C1 segment of cervical spinal cord (tissue), 14 donors: ENCODE measurements around the gene IL17RE.
"Not testable (repeated sequence)": the region's sequence is repeated elsewhere in the genome, so short reads cannot be mapped to it uniquely, and the experiment has no call there.

Experiments
- DNase-seq, 14 donors: peaks; one replicate each; lab custom pipeline; 2025; lab: John Stamatoyannopoulos, UW

The IL17RE gene

GRCh38 chr3:9879830-9880549 lies 22.7 kb upstream of the IL17RE start, which contains the start of gene CIDEC:
CIDEC (minus strand) TSS chr3:9880253; CDS start chr3:9878486, 1,767 bp downstream.
- no peak for DNase-seq

DNA sequence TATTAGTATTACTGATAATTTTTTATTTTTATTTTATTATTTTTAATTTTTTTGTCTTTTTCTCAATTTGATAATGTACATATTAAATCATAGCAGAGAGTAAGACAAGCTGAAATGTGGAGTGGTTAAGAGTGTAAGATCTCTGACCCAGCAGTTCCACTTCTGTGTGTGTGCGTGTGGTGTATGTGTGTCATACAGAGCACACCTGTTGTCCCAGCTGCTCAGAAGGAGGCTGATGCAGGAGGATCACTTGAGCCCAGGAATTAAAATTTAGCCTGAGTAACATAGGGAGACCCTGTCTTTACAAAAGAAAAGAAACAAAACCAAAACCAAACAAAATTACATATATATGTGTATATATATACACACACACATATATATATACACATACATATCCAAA lies 21.2 kb upstream of the IL17RE start:
- DNase-seq: no peak

- no peak for DNase-seq
Measured at GRCh38 chr3:9883706-9884554, 18.7 kb upstream of the IL17RE start.

GRCh38 chr3:9884555-9885165 lies 18.0 kb upstream of the IL17RE start:
- no peak for DNase-seq

- DNase-seq: no peak
Measured at GRCh38 chr3:9886328-9886727, 16.3 kb upstream of the IL17RE start.

DNA sequence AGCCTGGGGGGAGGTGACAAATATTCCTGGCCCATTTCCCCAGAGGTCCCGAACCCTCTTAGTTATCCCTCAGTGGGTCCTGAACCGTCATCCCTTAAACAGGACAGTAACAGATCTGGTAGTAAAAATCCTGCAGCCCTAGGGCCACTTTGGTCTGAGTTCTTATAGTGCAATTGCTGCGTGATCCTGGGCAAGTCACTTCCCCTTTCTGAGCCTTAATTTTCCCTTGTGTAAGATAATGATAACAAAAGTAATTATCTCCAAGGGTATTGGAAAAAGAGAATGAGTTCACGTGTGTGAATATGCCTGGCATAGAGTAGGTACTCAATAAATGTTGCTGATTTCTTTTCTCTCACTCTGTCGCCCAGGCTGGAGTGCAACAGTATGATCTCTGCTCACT lies 15.2 kb upstream of the IL17RE start:
- no peak for DNase-seq

GRCh38 chr3:9888540-9888939 lies 14.1 kb upstream of the IL17RE start:
- no peak for DNase-seq

DNA sequence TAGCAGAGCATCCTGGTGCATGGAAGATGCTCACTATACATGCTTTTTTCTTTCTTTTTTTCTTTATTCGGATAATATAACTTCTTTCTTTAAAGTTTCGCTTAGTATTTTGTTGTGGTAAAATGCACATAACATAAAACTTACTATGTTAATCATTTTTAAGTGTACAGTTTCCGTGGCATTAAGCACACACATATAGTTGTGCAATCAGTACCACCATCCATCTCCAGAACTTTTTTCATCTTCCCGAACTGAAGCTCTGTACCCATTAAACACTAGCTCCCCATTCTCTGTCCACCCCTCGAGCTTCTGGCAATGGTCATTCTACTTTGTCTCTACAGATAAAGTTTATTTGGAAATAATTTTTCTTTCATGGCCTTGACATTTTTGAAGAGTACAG lies 13.2 kb upstream of the IL17RE start:
- DNase-seq: no peak

- peak; percentile 28 to 92 (median 84) for DNase-seq
Measured at GRCh38 chr3:9890249-9891071, 12.2 kb upstream of the IL17RE start, which contains the start of gene JAGN1. JAGN1 (plus strand) TSS chr3:9890610; CDS start chr3:9890723, 113 bp downstream.

DNA sequence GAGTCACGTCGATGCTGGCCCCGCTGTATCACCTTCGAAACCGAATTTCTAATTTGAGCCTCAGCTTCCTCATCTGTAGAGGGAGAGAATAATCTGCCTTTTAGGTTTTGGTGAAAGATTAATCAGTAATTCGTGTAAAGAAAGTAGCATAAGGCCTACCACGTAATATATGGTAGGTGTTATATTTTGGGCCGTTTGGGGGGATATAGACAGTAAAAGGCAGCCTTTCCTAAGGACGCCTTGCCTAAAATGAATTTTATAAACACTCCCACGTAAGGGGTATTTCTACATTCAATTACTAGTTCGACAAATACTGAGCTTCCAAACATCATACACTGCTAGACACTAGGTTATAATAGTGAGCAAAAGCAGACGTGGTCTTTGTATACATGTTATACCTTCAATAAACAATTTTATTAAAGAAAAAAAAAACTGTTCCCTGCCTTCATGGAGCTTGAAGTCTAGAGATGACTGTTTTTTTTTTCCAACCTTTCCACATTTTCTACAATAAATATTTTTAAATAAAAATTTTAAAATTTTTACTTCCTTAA lies 11.5 kb upstream of the IL17RE start:
- DNase-seq: no peak

DNA sequence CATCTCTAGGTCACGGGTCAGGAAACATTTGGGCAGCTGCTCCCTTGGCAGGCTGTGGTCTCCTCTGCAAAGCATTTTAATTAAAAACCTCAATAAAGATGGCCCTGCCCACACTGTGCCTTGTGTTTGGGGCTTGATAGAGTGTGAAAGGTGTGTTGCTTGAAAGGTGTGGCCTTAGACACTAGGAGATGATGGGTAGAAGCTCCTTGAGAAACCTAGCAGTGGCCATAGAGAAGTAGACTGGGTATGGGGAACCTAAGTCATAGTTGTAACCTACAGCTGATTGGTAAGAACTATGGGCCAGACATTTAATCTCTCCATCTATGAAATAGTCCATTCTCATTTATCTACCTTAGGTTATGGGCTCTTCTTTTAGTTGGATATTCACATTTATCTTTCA lies 8.9 kb upstream of the IL17RE start:
- DNase-seq: no peak

DNA sequence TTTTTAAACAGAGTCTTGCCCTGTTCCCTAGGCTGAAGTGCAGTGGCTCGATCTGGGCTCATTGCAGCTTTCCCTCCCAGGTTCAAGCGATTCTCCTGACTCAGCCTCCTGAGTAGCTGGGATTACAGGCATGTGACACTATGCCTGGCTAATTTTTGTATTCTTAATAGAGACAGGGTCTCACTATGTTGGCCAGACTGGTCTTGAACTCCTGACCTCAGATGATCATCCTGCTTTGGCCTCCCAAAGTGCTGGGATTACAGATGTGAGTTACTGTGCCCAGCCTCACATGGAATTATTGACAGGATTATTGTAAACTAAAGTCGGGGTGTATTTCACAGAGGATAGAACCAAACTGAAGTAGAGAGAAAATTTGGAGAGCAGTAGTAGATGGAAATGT lies 6.9 kb upstream of the IL17RE start:
- DNase-seq: not testable (repeated sequence)

DNA sequence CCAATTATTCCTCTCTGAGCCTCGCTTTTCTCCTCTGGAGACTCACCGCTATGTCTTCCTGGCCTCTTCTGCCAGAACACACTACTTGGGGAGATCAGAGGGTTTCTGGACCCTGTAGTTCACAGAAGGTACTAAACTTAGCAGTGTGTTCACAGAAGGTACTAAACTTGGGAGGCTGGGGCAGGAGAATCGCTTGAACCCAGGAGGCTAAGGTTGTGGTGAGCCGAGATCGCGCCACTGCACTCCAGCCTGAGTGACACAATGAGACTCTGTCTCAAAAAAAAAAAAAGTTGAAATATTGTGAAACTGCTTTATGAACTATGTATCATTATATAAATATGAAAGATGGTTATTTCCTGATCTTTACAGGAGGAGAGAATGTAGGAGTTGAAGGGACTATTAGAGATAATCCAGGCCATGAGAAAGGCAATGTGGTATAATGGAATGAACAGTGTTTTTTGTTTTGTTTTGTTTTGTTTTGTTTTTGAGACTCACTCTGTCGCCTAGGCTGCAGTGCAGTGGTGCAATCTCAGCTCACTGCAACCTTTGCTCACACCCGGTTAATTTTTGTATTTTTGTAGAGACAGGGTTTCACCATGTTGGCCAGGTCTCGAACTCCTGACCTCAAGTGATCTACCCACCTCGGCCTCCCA lies 5.8 kb upstream of the IL17RE start:
- not testable (repeated sequence) for DNase-seq

DNA sequence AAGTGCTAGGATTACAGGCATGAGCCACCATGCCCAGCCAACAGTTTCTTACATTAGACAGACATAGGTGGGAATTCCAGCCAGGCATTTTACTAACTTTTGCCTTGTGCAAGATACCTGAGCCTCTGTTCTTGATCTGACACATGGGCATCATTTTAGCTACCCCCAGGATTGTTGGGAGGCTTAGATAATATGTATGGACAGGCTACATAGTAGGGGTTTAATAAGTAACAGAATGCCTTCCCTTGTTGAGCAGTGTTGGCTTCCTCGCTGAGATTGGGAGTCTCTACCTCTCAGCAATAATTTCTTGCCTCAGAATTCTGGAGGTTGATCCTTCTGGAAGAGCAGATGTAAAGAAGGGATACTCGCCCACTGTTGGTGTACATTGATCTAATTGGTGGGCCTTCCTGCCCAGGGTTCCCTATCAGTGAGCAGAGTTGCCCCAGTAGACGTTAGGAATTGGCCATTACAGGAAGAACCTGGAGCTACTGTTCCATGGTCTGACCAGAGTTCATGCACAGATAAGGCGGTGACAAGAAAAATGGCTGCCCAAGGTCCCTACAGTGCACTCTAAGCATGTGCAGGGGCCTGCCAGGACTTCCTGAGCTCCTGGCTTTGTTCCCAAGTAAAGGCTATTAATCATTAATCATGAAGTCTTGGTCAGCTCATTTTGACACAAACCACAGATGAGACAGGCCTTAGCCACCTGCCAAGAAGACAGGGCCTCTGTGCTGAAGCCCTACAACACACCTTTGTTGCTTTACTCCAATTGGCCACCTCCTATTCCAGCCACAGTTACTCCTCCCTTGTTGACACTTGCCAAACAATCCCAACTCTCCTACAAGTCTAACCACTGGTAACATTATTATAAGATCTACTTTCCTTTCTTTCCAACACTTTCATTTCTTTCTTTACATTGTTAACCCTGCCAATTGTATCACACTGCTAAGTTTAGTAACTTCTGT lies 5.0 kb upstream of the IL17RE start:
- DNase-seq: no peak

DNA sequence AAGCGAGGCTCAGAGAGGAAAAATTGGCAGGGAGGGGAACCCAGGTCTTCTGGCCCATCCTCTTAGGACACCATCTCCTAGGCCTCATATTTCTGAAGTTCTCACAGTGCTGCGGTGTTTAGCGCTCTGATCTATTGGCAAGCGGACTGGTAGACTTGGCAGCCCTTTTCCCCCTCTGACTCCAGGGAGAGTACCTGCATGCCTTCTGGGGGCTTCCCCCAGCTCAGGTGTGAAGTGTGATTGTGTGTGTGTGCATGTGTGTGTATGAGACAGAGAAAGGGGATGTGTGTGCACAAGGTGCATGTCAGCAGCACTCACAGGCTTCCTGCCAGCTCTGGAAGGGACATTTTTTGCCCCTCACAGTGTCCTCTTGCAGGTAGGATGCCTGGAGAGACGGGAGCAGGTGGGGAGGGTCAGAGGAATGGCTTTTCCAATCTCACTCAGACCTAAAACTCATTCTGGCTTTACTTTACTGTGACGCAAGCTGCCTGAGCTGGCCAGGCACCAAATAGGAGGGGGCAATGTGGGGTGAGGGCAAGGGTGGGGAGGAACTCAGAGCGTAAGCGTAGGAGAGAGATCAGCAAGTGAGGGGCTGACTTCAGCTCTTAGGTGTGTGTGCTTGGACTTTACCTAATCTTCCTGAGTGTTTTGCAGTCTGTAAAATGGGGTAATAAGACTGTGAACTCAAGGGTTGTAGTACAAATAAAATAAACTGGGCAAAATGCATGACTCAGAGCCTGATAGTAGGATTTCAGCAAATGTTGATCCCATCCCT lies 4.0 kb upstream of the IL17RE start:
- DNase-seq: no peak

DNA sequence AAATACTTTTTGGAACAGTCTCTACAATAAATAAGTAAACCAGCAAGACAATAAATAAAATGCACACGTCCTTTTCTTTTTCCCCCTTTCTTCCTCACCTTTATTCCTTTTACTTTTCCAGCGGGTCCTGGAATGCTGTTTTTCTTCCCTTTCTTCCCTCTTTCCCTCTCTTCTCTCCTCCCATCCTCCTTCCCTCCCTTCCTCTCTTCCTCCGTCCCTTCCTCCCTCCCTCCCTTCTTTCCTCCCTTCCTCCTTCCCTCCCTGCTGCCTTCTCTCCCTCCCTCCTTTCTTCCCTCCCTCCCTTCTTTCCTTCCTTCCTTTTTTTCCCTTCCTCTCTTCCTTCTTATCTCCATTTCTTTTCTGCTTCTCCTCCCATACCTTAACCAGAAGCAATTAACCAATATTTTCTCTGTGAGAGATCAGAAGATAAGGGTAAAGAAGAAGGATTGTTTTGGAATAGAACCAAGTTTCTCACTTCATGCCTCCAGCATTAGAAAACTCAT lies 3.3 kb upstream of the IL17RE start:
- no peak for DNase-seq

DNA sequence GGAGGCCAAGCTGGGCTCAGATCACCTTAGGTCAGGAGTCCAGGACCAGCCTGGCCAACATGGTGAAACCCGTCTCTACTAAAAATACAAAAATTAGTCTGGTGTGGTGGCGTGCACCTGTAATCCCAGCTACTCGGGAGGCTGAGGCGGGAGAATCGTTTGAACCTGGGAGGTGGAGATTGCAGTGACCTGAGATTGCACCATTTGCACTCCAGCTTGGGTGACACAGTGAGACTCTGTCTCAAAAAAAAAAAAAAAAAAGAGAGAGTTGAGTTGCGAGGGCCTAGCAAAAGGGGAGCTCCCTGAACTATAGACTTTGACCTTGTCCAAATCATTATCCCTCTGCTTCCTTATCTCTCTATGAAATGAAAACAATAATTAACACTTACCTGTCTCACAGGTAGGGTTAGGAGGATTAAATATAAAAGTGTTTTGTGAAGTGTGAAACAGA lies 1.7 kb upstream of the IL17RE start:
- not testable (repeated sequence) for DNase-seq

GRCh38 chr3:9901967-9902366 lies 681 bp upstream of the IL17RE start:
- DNase-seq: no peak
